Keratinocyte (primary cell): Measurements from ENCODE around the gene MAN1A2.

Experiments used
- EZH2 ChIP-seq: IDR thresholded peaks from one replicate; pipeline ENCODE4 v1.6.1; 2012; ENCODE audit warnings: inconsistent platforms, mild to moderate bottlenecking, low read length, moderate library complexity
- TF ChIP-seq, protein P1 (sequence below), 3 experiments: IDR thresholded peaks in 1 of 3; conservative IDR thresholded peaks in 1 of 3; optimal IDR thresholded peaks in 1 of 3; 2 replicates in 2 of 3; 3 replicates in 1 of 3; pipeline versions ENCODE3 to v1.5.1; 2011; ENCODE audit warnings: low read length in 3 of 3, mild to moderate bottlenecking in 3 of 3, moderate library complexity in 2 of 3, control low read depth in 1 of 3, inconsistent platforms in 1 of 3; ENCODE audit not compliant: insufficient read depth in 2 of 3; ENCODE audit errors: extremely low read depth in 1 of 3

DNA sequence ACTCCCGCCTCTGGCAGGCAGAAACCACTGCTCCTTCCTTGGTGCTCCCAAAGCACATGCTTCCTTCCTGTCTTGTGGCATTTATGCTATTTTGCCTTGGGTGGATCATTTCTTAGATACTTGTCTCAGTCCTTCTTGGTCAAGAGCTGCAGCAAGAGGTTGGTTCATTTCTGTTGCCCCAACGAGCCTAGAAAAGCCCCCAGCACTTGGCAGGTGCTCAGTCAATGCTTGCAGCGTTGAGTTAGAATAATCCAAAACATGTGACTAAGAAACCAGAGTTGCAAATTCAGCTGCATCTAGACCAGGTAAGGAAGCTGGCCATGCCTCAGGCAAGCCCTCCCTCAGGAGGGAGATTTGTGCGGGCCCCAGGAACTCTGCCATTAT is 196.2 kb downstream of the MAN1A2 start:
- TF ChIP-seq EZH2: no peak
- TF ChIP-seq, protein P1, sequence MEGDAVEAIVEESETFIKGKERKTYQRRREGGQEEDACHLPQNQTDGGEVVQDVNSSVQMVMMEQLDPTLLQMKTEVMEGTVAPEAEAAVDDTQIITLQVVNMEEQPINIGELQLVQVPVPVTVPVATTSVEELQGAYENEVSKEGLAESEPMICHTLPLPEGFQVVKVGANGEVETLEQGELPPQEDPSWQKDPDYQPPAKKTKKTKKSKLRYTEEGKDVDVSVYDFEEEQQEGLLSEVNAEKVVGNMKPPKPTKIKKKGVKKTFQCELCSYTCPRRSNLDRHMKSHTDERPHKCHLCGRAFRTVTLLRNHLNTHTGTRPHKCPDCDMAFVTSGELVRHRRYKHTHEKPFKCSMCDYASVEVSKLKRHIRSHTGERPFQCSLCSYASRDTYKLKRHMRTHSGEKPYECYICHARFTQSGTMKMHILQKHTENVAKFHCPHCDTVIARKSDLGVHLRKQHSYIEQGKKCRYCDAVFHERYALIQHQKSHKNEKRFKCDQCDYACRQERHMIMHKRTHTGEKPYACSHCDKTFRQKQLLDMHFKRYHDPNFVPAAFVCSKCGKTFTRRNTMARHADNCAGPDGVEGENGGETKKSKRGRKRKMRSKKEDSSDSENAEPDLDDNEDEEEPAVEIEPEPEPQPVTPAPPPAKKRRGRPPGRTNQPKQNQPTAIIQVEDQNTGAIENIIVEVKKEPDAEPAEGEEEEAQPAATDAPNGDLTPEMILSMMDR (optimal IDR thresholded peaks at IDR 0.05 in 1 of 3, IDR thresholded peaks at IDR 0.05 in 1 of 3, conservative IDR thresholded peaks at IDR 0.05 in 1 of 3; ENCODE audit: extremely low read depth in 1 of 3, insufficient read depth in 2 of 3, low read length in 3 of 3): no peak
